K562 (cell line): ENCODE results near the gene SUPT5H. TPM values are rescaled to one million over a fixed set of nuclear protein-coding genes. Genes with fewer than 3 reads are reported as not detected.

ENCODE experiments used
- ATAC-seq: fragments of 200-7000 bp; cut with Tn5 transposase; 3 replicates; pipeline ENCODE4 v1.9.1; 2020; ENCODE audit warnings: moderate library complexity
- BruUV-seq: library from RNA; stranded (reverse); fragments of 400-500 nt; replicated peaks from 2 replicates; lab custom pipeline; 2021; lab: Mats Ljungman, UMichigan
- CTCF ChIA-PET: fragments of 300-600 bp; formaldehyde crosslinking; extraction: SDS; loops from one replicate; lab custom pipeline; 2021; ENCODE audit warnings: low intra/inter-chr PET ratio; lab: Yijun Ruan, JAX
- POLR2A ChIA-PET: fragments of 300-600, 350-650 bp; sonication (Branson Sonifier 250); formaldehyde crosslinking; extraction: SDS; loops from one replicate; lab custom pipeline; 2021; ENCODE audit warnings: antibody characterized with exemption, inconsistent platforms; lab: Yijun Ruan, JAX
- DNase-seq, 4 experiments: peaks; one replicate each; pipeline versions ENCODE4 v3.0.0 to v3.0.0-alpha.2; 2011 to 2018; ENCODE audit warnings: low spot score in 3 of 4, mixed read lengths in 3 of 4; ENCODE audit errors: extremely low read depth in 1 of 4
- FAIRE-seq: peaks from 2 replicates; lab custom pipeline; 2011; peaks lifted over from hg19 to GRCh38; lab: Jason Lieb, UNC
- H2AFZ ChIP-seq: 2 replicates; pipeline ENCODE4 v1.6.0; 2011; ENCODE audit warnings: low read depth, low read length, control low read depth, inconsistent platforms
- H3K27ac ChIP-seq: fragments of 200-600 bp; 3 replicates; pipeline ENCODE4 v1.8.0; 2011; ENCODE audit warnings: low read depth, mild to moderate bottlenecking, control low read depth, inconsistent platforms, low read length, moderate library complexity, mixed read lengths; ENCODE audit errors: extremely low read depth
- H3K27me3 ChIP-seq, 2 experiments: fragments of 300-600 bp in 1 of 2; 2 replicates in 1 of 2; 3 replicates in 1 of 2; pipeline versions ENCODE4 v1.6.0 to v1.8.0; 2011; ENCODE audit warnings: inconsistent platforms in 2 of 2, low read length in 2 of 2, mild to moderate bottlenecking in 1 of 2, mixed read lengths in 1 of 2, moderate library complexity in 1 of 2; ENCODE audit not compliant: control insufficient read depth in 2 of 2, insufficient read depth in 2 of 2
- H3K36me3 ChIP-seq: fragments of 300-600 bp; 3 replicates; pipeline ENCODE4 v1.8.0; 2011; ENCODE audit warnings: mild to moderate bottlenecking, low read length, inconsistent platforms; ENCODE audit not compliant: control insufficient read depth, insufficient read depth
- H3K4me1 ChIP-seq, 2 experiments: fragments of 200-600 bp in 1 of 2; replicated peaks in 1 of 2; 2 replicates in 1 of 2; 3 replicates in 1 of 2; pipeline versions ENCODE4 v1.5.1 to v1.8.0; 2011; ENCODE audit warnings: inconsistent platforms in 2 of 2, low read length in 2 of 2, mild to moderate bottlenecking in 1 of 2, mixed read lengths in 1 of 2, moderate library complexity in 1 of 2; ENCODE audit not compliant: control insufficient read depth in 2 of 2, insufficient read depth in 2 of 2
- H3K4me2 ChIP-seq: 2 replicates; pipeline ENCODE4 v1.6.1; 2011; ENCODE audit warnings: low read length, control low read depth, inconsistent platforms, mixed read lengths; ENCODE audit not compliant: insufficient read depth
- H3K4me3 ChIP-seq: fragments of 200-600 bp; sonication (generic), shearing (Covaris generic); 2 replicates; pipeline ENCODE4 v1.5.1; 2016; ENCODE audit warnings: control low read depth, inconsistent platforms
- H3K79me2 ChIP-seq: fragments of 200-600 bp; 3 replicates; pipeline ENCODE4 v1.8.0; 2011; ENCODE audit warnings: low read length, inconsistent platforms; ENCODE audit not compliant: control insufficient read depth, insufficient read depth
- H3K9ac ChIP-seq, 2 experiments: 2 replicates each; pipeline versions ENCODE4 v1.6.0 to v1.6.1; 2011; ENCODE audit warnings: low read depth in 2 of 2, low read length in 2 of 2, control low read depth in 1 of 2, inconsistent platforms in 1 of 2, mild to moderate bottlenecking in 1 of 2, mixed read lengths in 1 of 2; ENCODE audit not compliant: insufficient read depth in 1 of 2
- H3K9me1 ChIP-seq: one replicate; pipeline ENCODE4 v1.6.0; 2011; ENCODE audit warnings: inconsistent platforms, mild to moderate bottlenecking, low read length, moderate library complexity; ENCODE audit not compliant: control insufficient read depth, insufficient read depth
- H3K9me3 ChIP-seq: replicated peaks from 2 replicates; pipeline ENCODE4 v1.5.1; 2011; ENCODE audit warnings: low read depth, low read length, inconsistent platforms; ENCODE audit not compliant: control insufficient read depth, insufficient read depth
- H4K20me1 ChIP-seq: replicated peaks from 2 replicates; pipeline ENCODE4 v1.6.1; 2011; ENCODE audit warnings: low read length, inconsistent platforms, mixed read lengths; ENCODE audit not compliant: control insufficient read depth, insufficient read depth
- AFF4 ChIP-seq: sonication (generic); formaldehyde crosslinking; IDR thresholded peaks from 2 replicates; pipeline ENCODE4 v1.8.0; 2023; ENCODE audit warnings: mild to moderate bottlenecking, missing genetic modification reagents
- MEF2A ChIP-seq: IDR thresholded peaks from 2 replicates; pipeline ENCODE4 v1.6.1; 2011; ENCODE audit warnings: low read depth, mild to moderate bottlenecking, low read length, moderate library complexity; ENCODE audit not compliant: control insufficient read depth
- NR2F6 ChIP-seq: fragments of 450-650 bp; formaldehyde crosslinking; IDR thresholded peaks from 2 replicates; pipeline ENCODE4 v1.4.0; 2020; ENCODE audit warnings: mild to moderate bottlenecking
- RNF2 ChIP-seq: sonication (generic); IDR thresholded peaks from 2 replicates; pipeline ENCODE4 v1.6.1; 2016
- STAT5A ChIP-seq: IDR thresholded peaks from 2 replicates; pipeline ENCODE4 v1.6.1; 2012; ENCODE audit warnings: low read length, inconsistent platforms, borderline replicate concordance
- ZBTB1 ChIP-seq: sonication (generic); formaldehyde crosslinking; IDR thresholded peaks from 2 replicates; pipeline ENCODE4 v1.8.1; 2023; ENCODE audit warnings: missing genetic modification reagents, low read depth, mild to moderate bottlenecking, borderline replicate concordance
- ZC3H4 ChIP-seq: sonication (generic); formaldehyde crosslinking; IDR thresholded peaks from 2 replicates; pipeline ENCODE4 v1.9.0; 2021; ENCODE audit warnings: missing genetic modification reagents, borderline replicate concordance
- ZNF551 ChIP-seq: fragments of 250-450 bp; sonication (Bioruptor Pico); IDR thresholded peaks from 2 replicates; pipeline ENCODE4 v1.5.0; 2021; ENCODE audit warnings: mild to moderate bottlenecking, moderate library complexity
- ZNF609 ChIP-seq: sonication (generic); formaldehyde crosslinking; IDR thresholded peaks from 2 replicates; pipeline ENCODE4 v1.8.1; 2023; ENCODE audit warnings: missing genetic modification reagents, mild to moderate bottlenecking, borderline replicate concordance
- ZNF717 ChIP-seq: fragments of 250-450 bp; sonication (Bioruptor Pico); IDR thresholded peaks from 2 replicates; pipeline ENCODE4 v1.5.0; 2021
- WGBS: fragments of 100-300 bp; shearing (Covaris generic); methylation state at CpG from one replicate; pipeline ENCODE4 v1.1.6; 2016; ENCODE audit warnings: low coverage, mixed read lengths; ENCODE audit not compliant: insufficient coverage; ENCODE audit errors: missing lambda C conversion rate; 5-methylcytosine and 5-hydroxymethylcytosine counted together
- in situ Hi-C: fragments of 300-500 bp; cut with MboI; formaldehyde crosslinking; loops from 4 replicates; pipeline ENCODE4 v1.15.0; 2018; ENCODE audit warnings: inconsistent platforms, mixed read lengths
- intact Hi-C: fragments of 100-400 bp; cut with micrococcal nuclease; formaldehyde crosslinking; loops from 2 replicates; pipeline ENCODE4 v1.14.2; 2022
- polyA plus RNA-seq, 8 experiments: library from polyadenylated mRNA; depleted of rRNA in 4 of 8; stranded (reverse) in 5 of 8; unstranded in 3 of 8; fragments of >200 nt; fragmentation: Nextera tagmentation in 2 of 8; fragmentation: Illumina TruSeq in 1 of 8; extraction: Ambion mirVana in 2 of 8; extraction: Trizol in 1 of 8; gene quantifications; 2 replicates each; pipeline versions ENCODE4 v1.2.1 to v1.2.3, GENCODE V29; 2011 to 2014; ENCODE audit warnings: inconsistent platforms in 1 of 8, missing spikeins in 1 of 8
- total RNA-seq, 7 experiments: library from RNA; depleted of rRNA in 6 of 7; stranded (reverse); fragments of >200 nt in 6 of 7; fragmentation: Illumina TruSeq in 2 of 7; extraction: Trizol in 2 of 7; gene quantifications; 2 replicates each; pipeline versions ENCODE4 v1.2.1 to v1.2.3, GENCODE V29; 2011 to 2021; ENCODE audit warnings: low replicate concordance in 1 of 7

SUPT5H gene
- total and polyA plus RNA-seq, 9 of the 15 experiments (the other 6 are each of a cell fraction or from before 2014, with no cell fraction given) = 13.3 to 85.9 (median 35.9) TPM

- Histone ChIP-seq H3K79me2 (peaks cover 32% of the 10 kb centered on the region), H3K4me2 (peak overlapping the region; percentile 72), H3K9me3 (no peaks in the 10 kb centered on the region), H3K4me3 (no peak overlapping the region), H3K27me3 (no peaks in the 10 kb centered on the region), H3K36me3 (peaks cover 37% of the 10 kb centered on the region), H2AFZ (peak overlapping the region; percentile 49), H3K9ac (peak overlapping the region; percentile 32 to 86), H4K20me1 (peaks cover 21% of the 10 kb centered on the region), H3K9me1 (no peaks in the 10 kb centered on the region), H3K4me1 (peaks cover 28 to 35% of the 10 kb centered on the region in 2 experiments), H3K27ac (peak overlapping the region; percentile 65)
- CTCF ChIA-PET = no interaction called here
- DNase-seq (peak; percentile 46 to 81 (median 59)), FAIRE-seq (peak; percentile 97), ATAC-seq (peak; percentile 73)
- WGBS = 10% methylated on average over 25 of the region's 25 CpGs
- intact Hi-C loops (no loop called here), in situ Hi-C loops (no loop called here)
- no TSS peak for BruUV-seq
- POLR2A ChIA-PET = interaction anchor here (6.2 kb wide), 1 partner anchor 7 kb away, joined by 141 read pairs; no protein-coding TSS in a partner anchor
- TF ChIP-seq AFF4 (CRISPR knock-in tag) = 0 out of 2 replicates have a peak, but pooled peaks have one; percentile 53
- TF ChIP-seq NR2F6 (CRISPR knock-in tag) = no peak
- no peak for TF ChIP-seq ZNF717 (CRISPR knock-in tag)
- peak; percentile 54; the same call in 1 of the 2 replicates for TF ChIP-seq ZNF609
- no peak for TF ChIP-seq ZC3H4
- TF ChIP-seq ZBTB1 (CRISPR knock-in tag) = peak; percentile 56; the same call in 1 of the 2 replicates
- TF ChIP-seq ZNF551 (CRISPR knock-in tag) = no peak
- TF ChIP-seq STAT5A = no peak
- 0 out of 2 replicates have a peak, but pooled peaks have one; percentile 17 for TF ChIP-seq RNF2
- no peak for TF ChIP-seq MEF2A
Observed at GRCh38 chr19:39430675-39431593, 14.4 kb upstream of the SUPT5H start.
